Chondrocyte (in vitro differentiated cells): ENCODE results near the gene CFAP97D2. TPM values are rescaled to one million over a fixed set of nuclear protein-coding genes. Genes with fewer than 3 reads are reported as not detected.
A peak's percentile ranks its signal among the peaks of the same experiment; 100 is the strongest.

Experiments used
- DNase-seq: peaks from one replicate; pipeline ENCODE4 v3.0.0; 2021; ENCODE audit warnings: mixed read lengths, low spot score
- H3K27ac Mint-ChIP-seq: one replicate; pipeline ENCODE4 v1.8.0; 2021; ENCODE audit warnings: mild to moderate bottlenecking, moderate library complexity, mixed read lengths; ENCODE audit not compliant: unreplicated experiment
- H3K27me3 Mint-ChIP-seq: 2 replicates; pipeline ENCODE4 v1.8.0; 2021; ENCODE audit warnings: low read depth, mixed read lengths
- H3K36me3 Mint-ChIP-seq: 2 replicates; pipeline ENCODE4 v1.8.0; 2021; ENCODE audit warnings: low read depth, mixed read lengths
- H3K4me1 Mint-ChIP-seq: 2 replicates; pipeline ENCODE4 v1.8.0; 2021; ENCODE audit warnings: low read depth, mild to moderate bottlenecking, mixed read lengths
- H3K4me3 Mint-ChIP-seq: one replicate; pipeline ENCODE4 v1.8.0; 2021; ENCODE audit warnings: mild to moderate bottlenecking, moderate library complexity, mixed read lengths; ENCODE audit not compliant: unreplicated experiment
- H3K9me3 Mint-ChIP-seq: 2 replicates; pipeline ENCODE4 v1.8.0; 2021; ENCODE audit warnings: low read depth, mixed read lengths
- total RNA-seq: library from RNA; stranded (reverse); gene quantifications from 3 replicates; pipeline ENCODE4 v1.2.1, GENCODE V29; 2021
- TF ChIP-seq, protein P1 (sequence below): fragments of 200-600 bp; sonication (generic); IDR thresholded peaks from 2 replicates; pipeline ENCODE4 v1.5.0; 2021; ENCODE audit warnings: antibody characterized with exemption, mild to moderate bottlenecking, moderate library complexity

Gene CFAP97D2
- total RNA-seq, 1 donor from 2014 or later = not detected

DNA sequence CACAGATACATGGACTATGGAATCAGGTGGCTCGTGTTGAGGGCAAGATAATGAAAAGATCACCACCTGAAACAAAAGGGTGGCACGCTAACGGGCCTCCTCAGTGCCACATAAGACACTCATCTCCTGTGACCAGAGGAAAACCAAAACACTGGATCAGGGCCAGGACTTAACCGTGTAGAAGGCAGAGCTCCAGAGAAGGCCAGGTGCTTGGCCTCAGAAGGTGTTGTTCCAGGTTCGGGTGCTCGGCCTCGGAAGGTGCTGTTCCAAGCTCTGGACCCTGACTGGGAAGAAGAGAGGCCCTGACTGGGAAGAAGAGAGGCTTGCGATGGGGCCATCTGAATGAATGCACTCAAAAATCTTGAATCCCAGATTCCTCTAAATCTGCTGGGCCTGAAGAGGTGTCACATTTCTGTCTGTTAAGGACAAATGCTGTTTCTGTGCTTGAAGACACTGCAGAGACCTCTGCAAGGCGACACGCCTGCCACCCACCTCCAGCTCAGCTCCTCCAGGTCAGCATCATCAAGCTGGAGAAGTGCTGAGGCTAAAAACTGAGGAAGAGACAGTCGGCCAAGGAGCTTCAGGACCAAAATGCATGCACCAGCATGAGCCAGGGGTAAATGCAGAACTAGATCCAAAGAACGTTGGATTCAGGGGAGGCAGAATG lies 44.0 kb upstream of the CFAP97D2 start:
- H3K9me3 Mint-ChIP-seq = no peaks in the 10 kb centered on the region
- TF ChIP-seq, protein P1, sequence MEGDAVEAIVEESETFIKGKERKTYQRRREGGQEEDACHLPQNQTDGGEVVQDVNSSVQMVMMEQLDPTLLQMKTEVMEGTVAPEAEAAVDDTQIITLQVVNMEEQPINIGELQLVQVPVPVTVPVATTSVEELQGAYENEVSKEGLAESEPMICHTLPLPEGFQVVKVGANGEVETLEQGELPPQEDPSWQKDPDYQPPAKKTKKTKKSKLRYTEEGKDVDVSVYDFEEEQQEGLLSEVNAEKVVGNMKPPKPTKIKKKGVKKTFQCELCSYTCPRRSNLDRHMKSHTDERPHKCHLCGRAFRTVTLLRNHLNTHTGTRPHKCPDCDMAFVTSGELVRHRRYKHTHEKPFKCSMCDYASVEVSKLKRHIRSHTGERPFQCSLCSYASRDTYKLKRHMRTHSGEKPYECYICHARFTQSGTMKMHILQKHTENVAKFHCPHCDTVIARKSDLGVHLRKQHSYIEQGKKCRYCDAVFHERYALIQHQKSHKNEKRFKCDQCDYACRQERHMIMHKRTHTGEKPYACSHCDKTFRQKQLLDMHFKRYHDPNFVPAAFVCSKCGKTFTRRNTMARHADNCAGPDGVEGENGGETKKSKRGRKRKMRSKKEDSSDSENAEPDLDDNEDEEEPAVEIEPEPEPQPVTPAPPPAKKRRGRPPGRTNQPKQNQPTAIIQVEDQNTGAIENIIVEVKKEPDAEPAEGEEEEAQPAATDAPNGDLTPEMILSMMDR = no peak
- H3K36me3 Mint-ChIP-seq = no peaks in the 10 kb centered on the region
- peak; percentile 9 for DNase-seq
- H3K27ac Mint-ChIP-seq = no peak overlapping the region
- no peak overlapping the region for H3K4me3 Mint-ChIP-seq
- H3K4me1 Mint-ChIP-seq = peaks cover 19% of the 10 kb centered on the region
- no peaks in the 10 kb centered on the region for H3K27me3 Mint-ChIP-seq

- Mint-ChIP-seq H3K27ac (no peak overlapping the region), H3K36me3 (no peaks in the 10 kb centered on the region)
Observed at GRCh38 chr13:114135731-114136171, 43.3 kb upstream of the CFAP97D2 start.

DNA sequence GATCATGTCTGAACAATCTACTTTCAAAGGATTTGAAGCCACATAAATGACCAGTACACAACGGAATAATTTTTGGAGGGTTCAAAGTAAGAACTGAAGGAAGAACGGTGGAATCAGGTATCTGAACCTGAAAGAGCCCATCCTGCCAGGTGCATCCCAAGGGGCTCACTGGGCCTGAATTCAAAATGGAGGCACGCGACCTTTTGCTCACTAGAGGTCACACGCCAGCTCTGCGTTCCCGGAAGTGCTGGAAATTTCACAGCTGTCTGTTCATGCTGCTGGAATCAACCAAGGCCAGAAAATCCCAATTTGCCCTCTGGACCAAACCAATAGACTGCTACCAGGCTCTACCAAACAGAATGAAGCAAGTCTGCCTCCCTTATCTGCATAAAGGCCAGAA lies 42.5 kb upstream of the CFAP97D2 start:
- H3K27ac Mint-ChIP-seq = no peak overlapping the region
- TF ChIP-seq, protein P1 = no peak
- no peak overlapping the region for H3K4me3 Mint-ChIP-seq

More at GRCh38 chr13:114135731-114136171, 43.3 kb upstream of the CFAP97D2 start:
- Mint-ChIP-seq H3K9me3 (no peaks in the 10 kb centered on the region), H3K4me3 (no peak overlapping the region), H3K27me3 (no peaks in the 10 kb centered on the region), H3K4me1 (peaks cover 12% of the 10 kb centered on the region)
- TF ChIP-seq, protein P1 = no peak
- peak; percentile 51 for DNase-seq

DNA sequence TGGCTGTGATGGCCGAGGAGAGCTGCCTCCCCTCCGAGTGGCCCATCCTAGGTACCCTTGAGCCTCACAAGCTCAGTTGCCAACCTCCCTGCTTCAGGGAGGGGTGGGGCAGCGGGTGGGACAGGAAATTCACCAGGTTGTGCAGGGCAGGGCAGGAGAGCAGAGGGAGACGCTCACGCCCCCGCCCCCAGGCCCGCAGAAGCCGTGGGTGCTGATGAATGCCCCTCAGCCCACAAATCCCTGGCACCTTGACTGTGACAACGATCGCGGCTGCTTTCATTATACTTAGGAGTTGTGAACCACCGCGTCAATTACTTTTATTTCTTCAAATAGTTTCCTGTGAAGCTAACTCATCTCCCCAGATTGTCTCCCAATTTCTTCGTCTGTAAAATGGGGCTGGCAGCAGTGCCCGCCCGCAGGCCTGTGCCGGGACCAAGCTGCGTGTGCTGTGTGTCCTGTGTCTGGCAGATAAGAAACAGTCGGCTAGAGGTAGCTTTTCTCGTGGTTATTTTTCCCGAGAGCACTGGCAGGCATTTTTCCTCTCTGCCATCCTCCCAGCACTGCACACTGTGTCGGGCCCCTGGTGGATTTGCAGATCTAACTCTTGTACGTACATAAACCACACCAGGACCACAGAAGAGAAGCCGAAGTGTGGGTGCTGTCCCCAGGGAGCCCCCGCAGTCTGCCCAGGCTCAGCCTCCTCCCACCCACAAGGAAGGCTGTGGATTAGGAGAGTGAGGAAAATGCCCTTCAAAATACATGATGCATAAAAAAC lies 38.7 kb upstream of the CFAP97D2 start:
- H3K4me3 Mint-ChIP-seq = no peak overlapping the region
- no peaks in the 10 kb centered on the region for H3K36me3 Mint-ChIP-seq
- H3K4me1 Mint-ChIP-seq = no peaks in the 10 kb centered on the region
- TF ChIP-seq, protein P1 = no peak
- H3K9me3 Mint-ChIP-seq = no peaks in the 10 kb centered on the region
- no peak overlapping the region for H3K27ac Mint-ChIP-seq
- peaks cover 2% of the 10 kb centered on the region for H3K27me3 Mint-ChIP-seq
- DNase-seq = peak; percentile 48

More for the DNA sequence above, 42.5 kb upstream of the CFAP97D2 start:
- H3K4me1 Mint-ChIP-seq = peaks cover 4% of the 10 kb centered on the region
- no peaks in the 10 kb centered on the region for H3K27me3 Mint-ChIP-seq
- peak; percentile 17 for DNase-seq
- H3K36me3 Mint-ChIP-seq = no peaks in the 10 kb centered on the region
- no peaks in the 10 kb centered on the region for H3K9me3 Mint-ChIP-seq

DNA sequence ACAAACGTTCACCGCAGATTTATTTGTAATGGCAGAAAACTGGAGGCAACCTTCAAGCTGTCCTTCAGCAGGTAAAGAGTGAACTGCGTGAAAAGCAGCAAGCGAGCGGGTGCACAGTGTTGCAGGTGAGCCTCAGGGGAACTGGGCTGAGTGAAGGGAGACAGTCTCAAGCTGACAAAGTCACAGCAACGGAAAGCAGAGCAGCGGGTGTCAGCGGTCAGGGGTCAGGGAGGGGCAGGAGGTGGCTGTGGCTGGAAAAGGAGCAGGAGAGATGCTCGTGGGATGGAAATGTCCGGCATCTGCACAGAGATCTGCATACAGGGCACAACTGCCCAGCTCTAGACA lies 38.2 kb upstream of the CFAP97D2 start:
- Mint-ChIP-seq H3K27ac (no peak overlapping the region), H3K4me1 (no peaks in the 10 kb centered on the region), H3K36me3 (no peaks in the 10 kb centered on the region), H3K4me3 (no peak overlapping the region), H3K27me3 (peaks cover 2% of the 10 kb centered on the region), H3K9me3 (no peaks in the 10 kb centered on the region)
- TF ChIP-seq, protein P1 = no peak
- peak; percentile 49 for DNase-seq
